ENCODE data around the gene XPO6.
A peak's percentile ranks its signal among the peaks of the same experiment; 100 is the strongest.
"Not testable (repeated sequence)": the region's sequence is repeated elsewhere in the genome, so short reads cannot be mapped to it uniquely, and the experiment has no call there.

Gene XPO6

GRCh38 chr16:28126684-28127620 is 84.8 kb downstream of the XPO6 start:
- no peak for DNase-seq (ENCODE audit: low read depth)
- TF ChIP-seq, protein P1, sequence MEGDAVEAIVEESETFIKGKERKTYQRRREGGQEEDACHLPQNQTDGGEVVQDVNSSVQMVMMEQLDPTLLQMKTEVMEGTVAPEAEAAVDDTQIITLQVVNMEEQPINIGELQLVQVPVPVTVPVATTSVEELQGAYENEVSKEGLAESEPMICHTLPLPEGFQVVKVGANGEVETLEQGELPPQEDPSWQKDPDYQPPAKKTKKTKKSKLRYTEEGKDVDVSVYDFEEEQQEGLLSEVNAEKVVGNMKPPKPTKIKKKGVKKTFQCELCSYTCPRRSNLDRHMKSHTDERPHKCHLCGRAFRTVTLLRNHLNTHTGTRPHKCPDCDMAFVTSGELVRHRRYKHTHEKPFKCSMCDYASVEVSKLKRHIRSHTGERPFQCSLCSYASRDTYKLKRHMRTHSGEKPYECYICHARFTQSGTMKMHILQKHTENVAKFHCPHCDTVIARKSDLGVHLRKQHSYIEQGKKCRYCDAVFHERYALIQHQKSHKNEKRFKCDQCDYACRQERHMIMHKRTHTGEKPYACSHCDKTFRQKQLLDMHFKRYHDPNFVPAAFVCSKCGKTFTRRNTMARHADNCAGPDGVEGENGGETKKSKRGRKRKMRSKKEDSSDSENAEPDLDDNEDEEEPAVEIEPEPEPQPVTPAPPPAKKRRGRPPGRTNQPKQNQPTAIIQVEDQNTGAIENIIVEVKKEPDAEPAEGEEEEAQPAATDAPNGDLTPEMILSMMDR (conservative IDR thresholded peaks at IDR 0.05; ENCODE audit: low read depth, low read length) = no peak

GRCh38 chr16:28125592-28125991 is 86.2 kb downstream of the XPO6 start:
- no peak overlapping the region for H3K4me3 ChIP-seq (ENCODE audit: low read length)
- no peak for DNase-seq (ENCODE audit: low read depth)
- TF ChIP-seq, protein P1 (conservative IDR thresholded peaks at IDR 0.05; ENCODE audit: low read depth, low read length) = no peak

More at GRCh38 chr16:28126684-28127620, 84.8 kb downstream of the XPO6 start:
- H3K4me3 ChIP-seq (ENCODE audit: low read length) = no peak overlapping the region

DNA sequence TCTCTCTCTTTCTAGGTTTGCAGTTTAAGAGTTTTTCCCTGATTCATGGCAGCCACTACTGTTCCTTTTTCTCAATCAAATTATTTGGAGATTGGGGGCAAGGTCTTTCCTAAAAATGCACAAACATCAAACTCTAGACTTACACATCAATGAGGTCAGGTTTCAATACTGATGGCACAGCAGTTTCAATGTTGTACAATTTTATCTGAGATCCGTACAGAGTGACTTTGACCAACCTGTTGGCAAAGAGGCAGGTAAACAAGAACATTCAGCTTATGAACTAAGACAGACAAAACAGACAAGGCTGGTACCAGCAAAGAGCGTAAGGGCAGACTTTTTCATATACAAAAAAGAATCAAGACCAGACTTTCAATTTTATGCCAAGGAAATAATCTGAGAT is 90.2 kb downstream of the XPO6 start:
- H3K4me3 ChIP-seq (ENCODE audit: low read length) = no peak overlapping the region
- no peak for DNase-seq (ENCODE audit: low read depth)
- TF ChIP-seq, protein P1 (conservative IDR thresholded peaks at IDR 0.05; ENCODE audit: low read depth, low read length) = no peak

GRCh38 chr16:28120754-28121153 is 91.0 kb downstream of the XPO6 start:
- TF ChIP-seq, protein P1 (conservative IDR thresholded peaks at IDR 0.05; ENCODE audit: low read depth, low read length) = no peak
- H3K4me3 ChIP-seq (ENCODE audit: low read length) = no peak overlapping the region
- DNase-seq (ENCODE audit: low read depth) = no peak

- no peak for DNase-seq (ENCODE audit: low read depth)
- TF ChIP-seq, protein P1 (conservative IDR thresholded peaks at IDR 0.05; ENCODE audit: low read depth, low read length) = no peak
- H3K4me3 ChIP-seq (ENCODE audit: low read length) = no peak overlapping the region
Observed at GRCh38 chr16:28118637-28119036, 93.1 kb downstream of the XPO6 start.

GRCh38 chr16:28117168-28117565 is 94.6 kb downstream of the XPO6 start:
- TF ChIP-seq, protein P1 (conservative IDR thresholded peaks at IDR 0.05; ENCODE audit: low read depth, low read length) = no peak

DNA sequence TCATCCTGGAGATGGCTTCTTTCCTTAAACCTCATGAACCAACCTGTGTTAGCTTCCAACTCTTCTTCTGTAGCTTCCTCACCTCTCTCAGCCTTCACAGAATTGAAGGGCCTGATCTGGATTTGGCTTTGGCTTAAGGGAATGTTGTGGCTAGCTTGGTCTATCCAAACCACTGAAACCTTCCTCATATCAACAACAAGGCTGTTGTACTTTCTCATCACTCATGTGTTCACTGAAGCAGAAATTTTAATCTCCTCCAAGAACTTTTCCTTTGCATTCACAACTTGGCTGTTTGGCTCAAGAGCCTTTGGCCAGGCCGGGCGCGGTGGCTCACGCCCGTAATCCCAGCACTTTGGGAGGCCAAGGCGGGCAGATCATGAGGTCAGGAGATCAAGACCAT is 95.9 kb downstream of the XPO6 start:
- H3K4me3 ChIP-seq (ENCODE audit: low read length) = not testable (repeated sequence)
- DNase-seq (ENCODE audit: low read depth) = peak; percentile 50

More at GRCh38 chr16:28117168-28117565, 94.6 kb downstream of the XPO6 start:
- no peak for DNase-seq (ENCODE audit: low read depth)
- no peak overlapping the region for H3K4me3 ChIP-seq (ENCODE audit: low read length)
